GM23338 (cell line): Measurements from ENCODE around the gene SOWAHB. TPM values are rescaled to one million over a fixed set of nuclear protein-coding genes. Genes with fewer than 3 reads are reported as not detected.

Source experiments
- ATAC-seq: fragments of 200-7000 bp; cut with Tn5 transposase; 3 replicates; pipeline ENCODE4 v1.9.1; 2020
- DNase-seq: peaks from one replicate; pipeline ENCODE4 v3.0.0-alpha.2; 2015; ENCODE audit warnings: low spot score
- H2AFZ ChIP-seq: fragments of 200-600 bp; sonication (generic); 2 replicates; pipeline ENCODE4 v1.8.0; 2016; ENCODE audit warnings: antibody characterized with exemption, mild to moderate bottlenecking, moderate library complexity
- H3F3A ChIP-seq: fragments of 200-600 bp; sonication (generic); replicated peaks from 2 replicates; pipeline ENCODE4 v1.8.0; 2017; ENCODE audit warnings: antibody characterized with exemption, mixed run types, low read depth
- H3K27ac ChIP-seq: fragments of 200-600 bp; sonication (generic); 2 replicates; pipeline ENCODE4 v1.6.1; 2016; ENCODE audit warnings: low read depth
- H3K27me3 ChIP-seq: fragments of 200-600 bp; sonication (generic); 2 replicates; pipeline ENCODE4 v1.8.0; 2016; ENCODE audit warnings: mild to moderate bottlenecking, mixed run types, moderate library complexity; ENCODE audit not compliant: insufficient read depth
- H3K36me3 ChIP-seq: fragments of 200-600 bp; sonication (generic); 2 replicates; pipeline ENCODE4 v1.8.0; 2016; ENCODE audit warnings: mild to moderate bottlenecking; ENCODE audit not compliant: insufficient read depth
- H3K4me1 ChIP-seq: fragments of 200-600 bp; sonication (generic); 2 replicates; pipeline ENCODE4 v1.8.0; 2016; ENCODE audit warnings: mild to moderate bottlenecking, moderate library complexity; ENCODE audit not compliant: insufficient read depth
- H3K4me2 ChIP-seq: fragments of 200-600 bp; sonication (generic); 2 replicates; pipeline ENCODE4 v1.7.1; 2017; ENCODE audit warnings: mixed run types
- H3K4me3 ChIP-seq: fragments of 200-600 bp; sonication (generic); 2 replicates; pipeline ENCODE4 v1.6.1; 2016; ENCODE audit warnings: mixed run types
- H3K79me2 ChIP-seq: fragments of 200-600 bp; sonication (generic); replicated peaks from 2 replicates; pipeline ENCODE4 v1.8.0; 2017; ENCODE audit warnings: mild to moderate bottlenecking; ENCODE audit not compliant: insufficient read depth
- H3K9me2 ChIP-seq: fragments of 200-600 bp; sonication (generic); 2 replicates; pipeline ENCODE4 v1.8.0; 2017; ENCODE audit not compliant: insufficient read depth
- H4K20me1 ChIP-seq: fragments of 200-600 bp; sonication (generic); replicated peaks from 2 replicates; pipeline ENCODE4 v1.8.0; 2017; ENCODE audit warnings: mild to moderate bottlenecking; ENCODE audit not compliant: insufficient read depth
- H3K27ac Mint-ChIP-seq: 2 replicates; pipeline ENCODE4 v1.8.0; 2020; ENCODE audit warnings: inconsistent platforms, mild to moderate bottlenecking, moderate library complexity, mixed read lengths
- H3K27me3 Mint-ChIP-seq: 3 replicates; pipeline ENCODE4 v1.8.0; 2022; ENCODE audit warnings: low read depth, mild to moderate bottlenecking, moderate library complexity, mixed read lengths, inconsistent platforms; ENCODE audit not compliant: insufficient read depth, poor library complexity
- H3K36me3 Mint-ChIP-seq: 3 replicates; pipeline ENCODE4 v1.8.0; 2021; ENCODE audit warnings: low read depth, mild to moderate bottlenecking, inconsistent platforms, moderate library complexity, mixed read lengths
- H3K4me1 Mint-ChIP-seq: 3 replicates; pipeline ENCODE4 v1.8.0; 2020; ENCODE audit warnings: mild to moderate bottlenecking, inconsistent platforms, mixed read lengths
- H3K4me3 Mint-ChIP-seq: 3 replicates; pipeline ENCODE4 v1.8.0; 2021; ENCODE audit warnings: moderate library complexity, mild to moderate bottlenecking, inconsistent platforms, mixed read lengths
- H3K9me3 Mint-ChIP-seq: 3 replicates; pipeline ENCODE4 v1.8.0; 2020; ENCODE audit warnings: moderate library complexity, mild to moderate bottlenecking, inconsistent platforms, mixed read lengths
- ZNF331 ChIP-seq: fragments of 250-450 bp; sonication (Bioruptor Pico); IDR thresholded peaks from 2 replicates; pipeline ENCODE4 v1.5.0; 2020; ENCODE audit warnings: low read depth, mild to moderate bottlenecking, moderate library complexity
- polyA plus RNA-seq: library from polyadenylated mRNA; unstranded; fragments of >200 nt; fragmentation: Nextera tagmentation; extraction: Ambion mirVana; gene quantifications from 2 replicates; pipeline ENCODE4 v1.2.1, GENCODE V29; 2016
- total RNA-seq: library from RNA; depleted of rRNA; stranded (reverse); fragments of >200 nt; shearing (Covaris generic); gene quantifications from 2 replicates; pipeline ENCODE4 v1.2.3, GENCODE V29; 2014
- TF ChIP-seq, protein P1 (sequence below): fragments of 250-450 bp; sonication (Bioruptor Pico); IDR thresholded peaks from 2 replicates; pipeline ENCODE4 v1.5.0; 2020; ENCODE audit warnings: mild to moderate bottlenecking, moderate library complexity
- TF ChIP-seq, protein P2 (sequence below), 2 experiments: fragments of 200-600 bp in 1 of 2; sonication (generic) in 1 of 2; conservative IDR thresholded peaks; 2 replicates each; pipeline versions ENCODE4 v1.5.1 to v1.6.1; 2016 to 2017; ENCODE audit warnings: antibody characterized with exemption in 2 of 2, low read depth in 2 of 2, mild to moderate bottlenecking in 2 of 2, moderate library complexity in 1 of 2

SOWAHB gene
- total and polyA plus RNA-seq, 2 experiments from 2014 or later: 0.08 to 2.8 TPM

DNA sequence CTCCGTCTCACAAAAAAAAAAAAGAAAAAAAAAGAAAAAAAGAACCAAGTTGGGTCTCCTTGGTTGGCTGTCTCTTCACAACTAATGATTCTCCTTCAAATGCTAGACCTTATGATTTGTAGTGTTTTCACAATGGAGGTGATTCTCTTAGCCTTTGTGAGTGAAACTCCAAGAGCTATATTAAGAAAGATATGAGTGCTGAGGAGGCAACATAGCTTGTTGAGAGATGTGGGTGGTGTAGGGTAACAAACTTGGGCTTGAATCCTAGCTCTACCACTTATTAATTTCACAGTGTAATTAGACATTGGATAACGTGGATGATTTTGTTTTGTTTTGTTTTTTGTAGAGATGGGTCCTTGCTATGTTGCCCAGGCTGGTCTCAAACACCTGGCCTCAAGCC lies 41.2 kb upstream of the SOWAHB start (continued):
- TF ChIP-seq, protein P1, sequence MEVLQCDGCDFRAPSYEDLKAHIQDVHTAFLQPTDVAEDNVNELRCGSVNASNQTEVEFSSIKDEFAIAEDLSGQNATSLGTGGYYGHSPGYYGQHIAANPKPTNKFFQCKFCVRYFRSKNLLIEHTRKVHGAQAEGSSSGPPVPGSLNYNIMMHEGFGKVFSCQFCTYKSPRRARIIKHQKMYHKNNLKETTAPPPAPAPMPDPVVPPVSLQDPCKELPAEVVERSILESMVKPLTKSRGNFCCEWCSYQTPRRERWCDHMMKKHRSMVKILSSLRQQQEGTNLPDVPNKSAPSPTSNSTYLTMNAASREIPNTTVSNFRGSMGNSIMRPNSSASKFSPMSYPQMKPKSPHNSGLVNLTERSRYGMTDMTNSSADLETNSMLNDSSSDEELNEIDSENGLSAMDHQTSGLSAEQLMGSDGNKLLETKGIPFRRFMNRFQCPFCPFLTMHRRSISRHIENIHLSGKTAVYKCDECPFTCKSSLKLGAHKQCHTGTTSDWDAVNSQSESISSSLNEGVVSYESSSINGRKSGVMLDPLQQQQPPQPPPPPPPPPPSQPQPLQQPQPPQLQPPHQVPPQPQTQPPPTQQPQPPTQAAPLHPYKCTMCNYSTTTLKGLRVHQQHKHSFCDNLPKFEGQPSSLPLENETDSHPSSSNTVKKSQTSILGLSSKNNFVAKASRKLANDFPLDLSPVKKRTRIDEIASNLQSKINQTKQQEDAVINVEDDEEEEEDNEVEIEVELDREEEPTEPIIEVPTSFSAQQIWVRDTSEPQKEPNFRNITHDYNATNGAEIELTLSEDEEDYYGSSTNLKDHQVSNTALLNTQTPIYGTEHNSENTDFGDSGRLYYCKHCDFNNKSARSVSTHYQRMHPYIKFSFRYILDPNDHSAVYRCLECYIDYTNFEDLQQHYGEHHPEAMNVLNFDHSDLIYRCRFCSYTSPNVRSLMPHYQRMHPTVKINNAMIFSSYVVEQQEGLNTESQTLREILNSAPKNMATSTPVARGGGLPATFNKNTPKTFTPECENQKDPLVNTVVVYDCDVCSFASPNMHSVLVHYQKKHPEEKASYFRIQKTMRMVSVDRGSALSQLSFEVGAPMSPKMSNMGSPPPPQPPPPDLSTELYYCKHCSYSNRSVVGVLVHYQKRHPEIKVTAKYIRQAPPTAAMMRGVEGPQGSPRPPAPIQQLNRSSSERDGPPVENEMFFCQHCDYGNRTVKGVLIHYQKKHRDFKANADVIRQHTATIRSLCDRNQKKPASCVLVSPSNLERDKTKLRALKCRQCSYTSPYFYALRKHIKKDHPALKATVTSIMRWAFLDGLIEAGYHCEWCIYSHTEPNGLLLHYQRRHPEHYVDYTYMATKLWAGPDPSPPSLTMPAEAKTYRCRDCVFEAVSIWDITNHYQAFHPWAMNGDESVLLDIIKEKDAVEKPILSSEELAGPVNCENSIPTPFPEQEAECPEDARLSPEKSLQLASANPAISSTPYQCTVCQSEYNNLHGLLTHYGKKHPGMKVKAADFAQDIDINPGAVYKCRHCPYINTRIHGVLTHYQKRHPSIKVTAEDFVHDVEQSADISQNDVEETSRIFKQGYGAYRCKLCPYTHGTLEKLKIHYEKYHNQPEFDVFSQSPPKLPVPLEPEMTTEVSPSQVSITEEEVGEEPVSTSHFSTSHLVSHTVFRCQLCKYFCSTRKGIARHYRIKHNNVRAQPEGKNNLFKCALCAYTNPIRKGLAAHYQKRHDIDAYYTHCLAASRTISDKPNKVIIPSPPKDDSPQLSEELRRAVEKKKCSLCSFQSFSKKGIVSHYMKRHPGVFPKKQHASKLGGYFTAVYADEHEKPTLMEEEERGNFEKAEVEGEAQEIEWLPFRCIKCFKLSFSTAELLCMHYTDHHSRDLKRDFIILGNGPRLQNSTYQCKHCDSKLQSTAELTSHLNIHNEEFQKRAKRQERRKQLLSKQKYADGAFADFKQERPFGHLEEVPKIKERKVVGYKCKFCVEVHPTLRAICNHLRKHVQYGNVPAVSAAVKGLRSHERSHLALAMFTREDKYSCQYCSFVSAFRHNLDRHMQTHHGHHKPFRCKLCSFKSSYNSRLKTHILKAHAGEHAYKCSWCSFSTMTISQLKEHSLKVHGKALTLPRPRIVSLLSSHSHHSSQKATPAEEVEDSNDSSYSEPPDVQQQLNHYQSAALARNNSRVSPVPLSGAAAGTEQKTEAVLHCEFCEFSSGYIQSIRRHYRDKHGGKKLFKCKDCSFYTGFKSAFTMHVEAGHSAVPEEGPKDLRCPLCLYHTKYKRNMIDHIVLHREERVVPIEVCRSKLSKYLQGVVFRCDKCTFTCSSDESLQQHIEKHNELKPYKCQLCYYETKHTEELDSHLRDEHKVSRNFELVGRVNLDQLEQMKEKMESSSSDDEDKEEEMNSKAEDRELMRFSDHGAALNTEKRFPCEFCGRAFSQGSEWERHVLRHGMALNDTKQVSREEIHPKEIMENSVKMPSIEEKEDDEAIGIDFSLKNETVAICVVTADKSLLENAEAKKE: no peak
- TF ChIP-seq ZNF331 (CRISPR knock-in tag): no peak

DNA sequence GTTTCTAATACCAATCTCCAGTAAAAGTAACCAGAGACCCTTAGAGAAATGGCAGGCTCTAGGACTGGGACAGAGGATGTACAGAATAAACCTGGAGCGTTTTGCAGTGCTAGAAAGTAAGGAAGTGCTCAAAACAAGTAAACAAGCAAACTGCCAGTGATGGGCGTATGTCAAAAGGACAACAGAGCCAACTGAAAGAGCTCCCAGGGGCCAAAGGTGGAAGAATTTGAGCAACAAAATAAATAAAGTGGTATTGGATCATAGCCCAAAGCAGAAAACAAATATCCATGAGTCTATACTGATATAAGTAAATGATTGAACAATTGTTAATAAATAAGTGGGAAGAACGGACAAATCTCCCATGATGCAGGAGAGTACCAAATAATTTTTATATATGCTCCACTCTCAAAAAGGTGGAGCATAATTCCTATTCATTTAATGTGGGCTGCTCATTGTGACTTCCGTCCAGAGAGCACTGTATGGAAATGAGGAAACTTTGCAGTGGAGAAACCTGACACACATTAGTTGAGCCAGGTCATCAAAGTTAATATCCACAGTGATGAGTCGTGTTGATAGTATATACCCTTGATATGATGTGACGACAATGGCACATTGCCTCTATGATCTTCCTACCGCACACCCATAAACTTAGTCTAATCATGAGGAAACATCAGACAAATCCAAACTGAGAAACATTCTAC lies 33.8 kb upstream of the SOWAHB start:
- Mint-ChIP-seq H3K4me1 (no peaks in the 10 kb centered on the region), H3K9me3 (no peaks in the 10 kb centered on the region), H3K27ac (no peak overlapping the region), H3K36me3 (no peaks in the 10 kb centered on the region), H3K4me3 (no peak overlapping the region), H3K27me3 (no peaks in the 10 kb centered on the region)
- Histone ChIP-seq H3F3A (no peaks in the 10 kb centered on the region), H3K27ac (no peak overlapping the region), H3K36me3 (no peaks in the 10 kb centered on the region), H3K4me1 (no peaks in the 10 kb centered on the region), H3K4me2 (no peak overlapping the region), H3K27me3 (no peaks in the 10 kb centered on the region), H3K4me3 (no peak overlapping the region), H4K20me1 (no peaks in the 10 kb centered on the region), H2AFZ (no peak overlapping the region), H3K79me2 (no peaks in the 10 kb centered on the region), H3K9me2 (no peaks in the 10 kb centered on the region)
- no peak for ATAC-seq
- DNase-seq: no peak
- TF ChIP-seq, protein P1: no peak
- TF ChIP-seq, protein P2, sequence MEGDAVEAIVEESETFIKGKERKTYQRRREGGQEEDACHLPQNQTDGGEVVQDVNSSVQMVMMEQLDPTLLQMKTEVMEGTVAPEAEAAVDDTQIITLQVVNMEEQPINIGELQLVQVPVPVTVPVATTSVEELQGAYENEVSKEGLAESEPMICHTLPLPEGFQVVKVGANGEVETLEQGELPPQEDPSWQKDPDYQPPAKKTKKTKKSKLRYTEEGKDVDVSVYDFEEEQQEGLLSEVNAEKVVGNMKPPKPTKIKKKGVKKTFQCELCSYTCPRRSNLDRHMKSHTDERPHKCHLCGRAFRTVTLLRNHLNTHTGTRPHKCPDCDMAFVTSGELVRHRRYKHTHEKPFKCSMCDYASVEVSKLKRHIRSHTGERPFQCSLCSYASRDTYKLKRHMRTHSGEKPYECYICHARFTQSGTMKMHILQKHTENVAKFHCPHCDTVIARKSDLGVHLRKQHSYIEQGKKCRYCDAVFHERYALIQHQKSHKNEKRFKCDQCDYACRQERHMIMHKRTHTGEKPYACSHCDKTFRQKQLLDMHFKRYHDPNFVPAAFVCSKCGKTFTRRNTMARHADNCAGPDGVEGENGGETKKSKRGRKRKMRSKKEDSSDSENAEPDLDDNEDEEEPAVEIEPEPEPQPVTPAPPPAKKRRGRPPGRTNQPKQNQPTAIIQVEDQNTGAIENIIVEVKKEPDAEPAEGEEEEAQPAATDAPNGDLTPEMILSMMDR (conservative IDR thresholded peaks at IDR 0.05; ENCODE audit: low read depth in 2 of 2): no peak
- no peak for TF ChIP-seq ZNF331 (CRISPR knock-in tag)
